ENCODE measurements around the gene SDK2. TPM values are rescaled to one million over a fixed set of nuclear protein-coding genes. Genes with fewer than 3 reads are reported as not detected.

SDK2 gene
- total and polyA plus RNA-seq, 2 of the 4 experiments (the other 2 are of a cell fraction), result under 0.01 to 0.03 TPM

DNA sequence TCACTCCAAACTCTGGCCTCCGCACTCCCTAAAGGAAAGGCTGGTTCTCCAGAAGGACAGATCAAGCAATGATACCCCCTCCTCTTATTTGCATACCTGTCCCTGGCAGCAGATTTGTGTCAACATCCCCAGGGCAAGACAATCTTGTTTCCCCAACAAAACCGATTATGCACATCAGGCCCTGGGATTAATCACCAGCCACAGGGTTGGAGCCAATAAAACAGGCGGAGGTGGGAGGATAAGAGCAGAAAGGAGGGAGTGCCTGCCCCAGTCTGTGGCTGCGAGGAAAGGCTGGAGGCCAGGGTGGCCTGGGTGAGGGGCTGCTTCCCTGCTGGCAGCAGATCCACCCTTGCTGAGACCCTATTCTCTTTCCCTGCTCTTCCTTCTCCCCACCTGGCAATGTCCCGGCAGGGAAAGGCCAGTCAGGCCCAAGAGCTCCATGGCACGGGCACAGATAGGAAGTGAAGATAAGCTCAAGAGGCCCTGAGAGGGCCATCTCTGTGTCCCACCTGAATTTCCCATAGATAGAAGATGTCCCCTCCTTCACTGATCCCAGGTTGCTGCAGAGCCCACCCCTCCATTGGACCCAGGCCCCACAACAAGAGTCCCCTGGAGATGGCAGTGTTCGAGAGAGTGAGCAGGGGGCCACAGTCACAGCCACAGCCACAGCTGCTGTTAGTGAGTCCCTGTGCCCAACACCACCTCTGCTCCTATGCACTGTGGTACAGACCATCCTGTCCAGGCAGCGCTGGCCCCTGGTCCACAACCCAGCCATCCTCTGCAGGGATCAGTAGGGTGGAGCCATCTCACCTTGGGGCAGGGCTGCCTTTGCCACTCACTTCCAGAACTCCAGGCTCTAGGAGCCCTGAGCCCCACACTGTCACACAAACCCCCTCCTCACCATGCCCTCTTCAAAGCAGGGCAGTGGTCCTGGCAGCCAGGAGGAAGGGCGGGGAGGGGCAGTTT, 137.5 kb downstream of the SDK2 start:
- intact Hi-C loops (cut with micrococcal nuclease) (no loop called here), dilution Hi-C loops (cut with HindIII; ENCODE audit: low sequenced_read_pairs, unreplicated experiment) (no loop called here), in situ Hi-C loops (cut with MboI; ENCODE audit: low sequenced_read_pairs) (no loop called here)
- H2BK20ac ChIP-seq (ENCODE audit: low read depth, low read length), result no peak overlapping the region
- no peak overlapping the region for H2AK5ac ChIP-seq (ENCODE audit: low read depth, low read length)
- no peaks in the 10 kb centered on the region for H3K79me1 ChIP-seq (ENCODE audit: low read depth in 1 of 2, low read length in 2 of 2)
- H2BK15ac ChIP-seq (ENCODE audit: low read depth, low read length), result no peak overlapping the region
- no peak overlapping the region for H3K56ac ChIP-seq (ENCODE audit: extremely low read depth, insufficient read depth, low read length)
- no CpG with 5 or more reads among the region's 9 CpGs for whole genome bisulfite sequencing, 2 experiments (ENCODE audit: extremely low coverage in 2 of 2, insufficient read length in 1 of 2)
- no peak overlapping the region for H3K27ac ChIP-seq (ENCODE audit: insufficient read depth, low read length)
- no peaks in the 10 kb centered on the region for H3K4me1 ChIP-seq (ENCODE audit: control insufficient read depth, insufficient read depth, low read length)
- no peak overlapping the region for H4K5ac ChIP-seq (ENCODE audit: low read depth, low read length)
- no peaks in the 10 kb centered on the region for H3K36me3 ChIP-seq (ENCODE audit: control insufficient read depth, insufficient read depth, low read length)
- H3K14ac ChIP-seq (replicated peaks; ENCODE audit: low read depth, low read length), result no peak overlapping the region
- H3K27me3 ChIP-seq (ENCODE audit: control insufficient read depth, insufficient read depth, low read length), result no peaks in the 10 kb centered on the region
- no peak overlapping the region for H3K9ac ChIP-seq (ENCODE audit: low read depth, low read length)
- no peaks in the 10 kb centered on the region for H3K9me1 ChIP-seq (ENCODE audit: insufficient read depth, low read length)
- H3K23ac ChIP-seq (ENCODE audit: low read depth, low read length), result no peak overlapping the region
- no peak overlapping the region for H2AK9ac ChIP-seq (replicated peaks; ENCODE audit: low read depth, low read length, poor library complexity)
- no peak overlapping the region for H4K91ac ChIP-seq (ENCODE audit: insufficient read depth, low read depth, low read length)
- H4K20me1 ChIP-seq (ENCODE audit: insufficient read depth, low read length), result no peaks in the 10 kb centered on the region
- ATAC-seq (ENCODE audit: low read depth) (no peak), DNase-seq (no peak)
- H2BK120ac ChIP-seq (ENCODE audit: low read depth, low read length), result no peak overlapping the region
- no peak overlapping the region for H3K4me3 ChIP-seq (ENCODE audit: insufficient read depth, low read depth, low read length)
- CTCF ChIA-PET, result no interaction called here
- no TSS peak for BruUV-seq (replicated peaks)
- POLR2A ChIA-PET (ENCODE audit: unreplicated experiment), result no interaction called here
- no peak overlapping the region for H3K4ac ChIP-seq (ENCODE audit: low read depth, low read length)
- no peak overlapping the region for H3K4me2 ChIP-seq (ENCODE audit: low read depth, low read length)
- no peak overlapping the region for H2BK5ac ChIP-seq (ENCODE audit: low read depth, low read length, poor library complexity, severe bottlenecking)
- H3K18ac ChIP-seq (ENCODE audit: low read depth, low read length), result no peak overlapping the region
- H2AFZ ChIP-seq (replicated peaks; ENCODE audit: low read length, poor library complexity), result no peak overlapping the region
- H4K8ac ChIP-seq (ENCODE audit: low read depth in 2 of 2, low read length in 2 of 2), result no peak overlapping the region
- H3K9me3 ChIP-seq (ENCODE audit: control insufficient read depth, insufficient read depth, low read length), result no peaks in the 10 kb centered on the region
- TF ChIP-seq RFX5 (IDR thresholded peaks at IDR 0.05; ENCODE audit: low read depth, low read length), result no peak
- no peak for TF ChIP-seq SMC3 (IDR thresholded peaks at IDR 0.05; ENCODE audit: low read depth, low read length)
- TF ChIP-seq NFE2L2 (IDR thresholded peaks at IDR 0.05; ENCODE audit: low read depth, low read length), result no peak
- no peak for TF ChIP-seq MAZ (IDR thresholded peaks at IDR 0.05; ENCODE audit: borderline replicate concordance, low read depth, low read length)
- TF ChIP-seq BHLHE40 (IDR thresholded peaks at IDR 0.05; ENCODE audit: low read depth, low read length), result no peak
- no peak for TF ChIP-seq CHD1 (IDR thresholded peaks at IDR 0.05; ENCODE audit: low read depth, low read length)
- no peak for TF ChIP-seq CEBPB (IDR thresholded peaks at IDR 0.05; ENCODE audit: low read depth, low read length)
- TF ChIP-seq FOS (IDR thresholded peaks at IDR 0.05; ENCODE audit: low read depth, low read length), result no peak
- TF ChIP-seq RAD21 (IDR thresholded peaks at IDR 0.05; ENCODE audit: low read length), result no peak
- TF ChIP-seq MAFK (IDR thresholded peaks at IDR 0.05; ENCODE audit: low read depth, low read length), result no peak
- TF ChIP-seq CTCF (conservative IDR thresholded peaks at IDR 0.05; ENCODE audit: low read depth, low read length), result no peak
- TF ChIP-seq, protein P1, sequence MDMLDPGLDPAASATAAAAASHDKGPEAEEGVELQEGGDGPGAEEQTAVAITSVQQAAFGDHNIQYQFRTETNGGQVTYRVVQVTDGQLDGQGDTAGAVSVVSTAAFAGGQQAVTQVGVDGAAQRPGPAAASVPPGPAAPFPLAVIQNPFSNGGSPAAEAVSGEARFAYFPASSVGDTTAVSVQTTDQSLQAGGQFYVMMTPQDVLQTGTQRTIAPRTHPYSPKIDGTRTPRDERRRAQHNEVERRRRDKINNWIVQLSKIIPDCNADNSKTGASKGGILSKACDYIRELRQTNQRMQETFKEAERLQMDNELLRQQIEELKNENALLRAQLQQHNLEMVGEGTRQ (IDR thresholded peaks at IDR 0.05; ENCODE audit: low read depth, low read length), result no peak
- no peak for TF ChIP-seq POLR2A (IDR thresholded peaks at IDR 0.05; ENCODE audit: low read depth, low read length)
- no peak for TF ChIP-seq MXI1 (IDR thresholded peaks at IDR 0.05; ENCODE audit: borderline replicate concordance, low read depth, low read length)
- TF ChIP-seq RCOR1 (IDR thresholded peaks at IDR 0.05; ENCODE audit: insufficient replicate concordance, low read length), result no peak
